ENCODE measurements around the gene GRPR.
"Not testable (repeated sequence)": the region's sequence is repeated elsewhere in the genome, so short reads cannot be mapped to it uniquely, and the experiment has no call there.

GRPR gene

DNA sequence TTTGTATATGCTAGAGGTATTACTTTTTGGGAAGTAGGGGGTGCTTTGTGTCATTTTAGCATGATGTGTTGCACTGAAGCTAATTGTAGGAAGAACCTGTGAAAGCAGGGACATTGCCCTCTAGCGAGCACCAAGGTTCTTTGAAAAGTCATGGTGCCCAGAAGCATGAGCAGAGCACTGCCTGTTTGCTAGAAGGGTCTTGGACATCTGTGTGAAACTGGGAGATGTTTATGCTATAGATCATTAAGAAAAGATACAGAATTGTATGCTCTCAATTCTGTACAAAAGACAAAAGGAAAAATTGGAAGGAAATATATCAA, 14.7 kb downstream of the GRPR start:
- no peak for DNase-seq

DNA sequence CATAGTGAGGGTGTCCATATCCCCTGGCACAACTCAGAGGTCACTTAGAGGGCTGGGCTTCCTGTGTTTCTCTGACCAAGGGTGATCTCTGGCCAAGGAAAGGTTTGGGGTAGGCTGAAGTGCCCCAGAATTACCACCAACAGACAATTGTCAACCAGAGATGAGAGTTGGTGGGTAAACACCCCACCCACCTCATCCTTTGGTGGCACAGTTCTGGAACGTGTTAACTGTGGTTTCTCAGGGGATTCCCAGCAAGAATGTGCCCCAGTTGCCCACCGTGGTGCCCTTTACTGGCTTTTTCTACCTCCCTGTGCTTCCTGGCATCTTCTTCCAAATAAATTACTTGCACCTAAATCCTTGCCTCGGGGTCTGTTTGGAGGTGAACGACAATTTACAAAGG, 17.1 kb downstream of the GRPR start:
- DNase-seq: no peak

DNA sequence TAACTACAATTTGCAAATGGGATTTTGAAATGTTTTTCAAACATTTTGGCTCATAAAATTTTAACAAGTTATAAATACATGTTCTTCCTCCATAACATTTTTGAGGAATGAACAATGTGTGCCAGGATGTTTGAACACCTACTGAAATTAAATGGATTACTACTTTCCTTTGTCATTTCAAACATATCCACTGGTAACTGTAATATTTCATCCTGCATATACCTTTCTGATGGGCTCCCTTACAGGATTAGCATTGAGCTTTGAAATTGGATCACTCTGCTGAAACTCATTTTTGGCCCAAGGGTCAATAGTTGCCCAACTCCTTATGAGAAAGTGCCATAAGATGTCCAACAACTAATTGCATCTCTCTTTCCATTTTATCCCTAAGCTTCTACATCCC, 17.6 kb downstream of the GRPR start:
- DNase-seq: no peak

- no peak for DNase-seq
Observed at GRCh38 chrX:16141422-16142245, 18.3 kb downstream of the GRPR start.

- DNase-seq: no peak
Observed at GRCh38 chrX:16142246-16142558, 18.8 kb downstream of the GRPR start.

DNA sequence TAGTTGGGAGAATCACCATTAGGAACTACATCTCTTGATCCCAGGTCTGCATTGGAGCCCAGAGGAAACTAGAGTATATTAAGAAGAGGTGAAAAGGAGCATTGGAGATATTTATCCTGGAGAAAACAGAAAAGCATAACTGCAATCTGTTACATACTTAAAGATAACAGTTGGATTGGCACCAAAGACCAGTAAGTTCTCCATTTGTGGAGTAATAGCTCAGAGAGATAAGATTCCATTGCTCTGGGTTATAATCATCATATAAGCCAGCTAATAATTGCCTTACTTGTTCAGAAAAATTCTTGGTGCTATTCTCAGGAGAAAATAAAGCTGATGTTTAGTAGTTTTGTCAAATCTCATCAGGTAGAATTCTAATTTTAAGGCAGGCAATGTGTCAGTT, 20.6 kb downstream of the GRPR start:
- DNase-seq: no peak

- no peak for DNase-seq
Observed at GRCh38 chrX:16144420-16144819, 21.1 kb downstream of the GRPR start.

GRCh38 chrX:16145093-16145492, 21.7 kb downstream of the GRPR start:
- not testable (repeated sequence) for DNase-seq

- DNase-seq: no peak
Observed at GRCh38 chrX:16145656-16146055, 22.3 kb downstream of the GRPR start.

DNA sequence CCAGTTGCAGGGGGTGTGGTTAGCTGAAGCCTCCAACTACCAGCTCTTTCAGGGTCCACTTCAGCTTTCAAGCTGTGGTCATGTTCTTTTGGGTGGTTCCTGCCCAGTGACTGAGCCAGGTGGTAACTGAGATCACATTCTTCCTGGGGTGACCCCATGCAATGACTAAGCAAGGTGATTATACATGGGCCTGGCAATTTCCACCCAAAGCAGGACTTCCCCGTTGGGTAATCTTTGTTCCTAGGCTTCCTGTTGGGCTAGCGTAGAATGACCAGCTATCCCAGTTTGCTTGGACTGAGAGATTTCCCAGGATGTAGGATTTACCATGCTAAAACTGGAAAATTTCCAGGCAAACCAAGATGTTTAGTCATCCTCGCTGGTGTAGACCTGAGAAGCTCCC, 25.5 kb downstream of the GRPR start:
- no peak for DNase-seq

- DNase-seq: no peak
Observed at GRCh38 chrX:16155581-16156096, 32.3 kb downstream of the GRPR start.

DNA sequence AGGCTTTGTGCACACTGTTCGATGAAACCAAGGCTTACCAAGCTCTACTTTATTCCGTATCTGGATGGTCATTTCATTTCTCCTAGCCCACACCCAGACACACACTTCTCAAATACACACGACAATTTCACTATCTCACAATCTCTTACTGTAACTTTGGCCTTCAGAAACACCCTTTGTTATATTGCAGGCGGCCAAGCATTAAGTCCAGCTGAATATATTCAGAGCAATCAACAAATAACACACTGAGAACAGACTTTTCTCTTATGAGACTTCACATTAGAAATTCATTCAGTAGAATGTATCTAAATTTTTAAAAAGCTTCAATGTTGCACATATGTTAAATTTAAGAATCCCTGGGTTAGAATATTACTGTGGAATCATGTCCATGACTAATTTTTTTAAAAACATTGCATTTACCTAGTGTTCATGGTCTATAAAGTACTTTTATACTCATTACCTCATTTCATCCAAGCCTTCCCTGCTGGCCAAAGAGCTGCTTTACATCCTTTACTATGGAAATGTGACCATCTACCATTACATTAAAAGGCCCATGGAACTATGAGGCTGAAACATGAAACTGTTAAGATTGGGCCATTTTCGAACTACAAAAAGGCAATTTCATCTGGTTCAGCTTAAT, 33.4 kb downstream of the GRPR start:
- no peak for DNase-seq

- no peak for DNase-seq
Observed at GRCh38 chrX:16160729-16161128, 37.4 kb downstream of the GRPR start.

- not testable (repeated sequence) for DNase-seq
Observed at GRCh38 chrX:16161173-16161572, 37.8 kb downstream of the GRPR start.

GRCh38 chrX:16162391-16162790, 39.0 kb downstream of the GRPR start:
- no peak for DNase-seq

DNA sequence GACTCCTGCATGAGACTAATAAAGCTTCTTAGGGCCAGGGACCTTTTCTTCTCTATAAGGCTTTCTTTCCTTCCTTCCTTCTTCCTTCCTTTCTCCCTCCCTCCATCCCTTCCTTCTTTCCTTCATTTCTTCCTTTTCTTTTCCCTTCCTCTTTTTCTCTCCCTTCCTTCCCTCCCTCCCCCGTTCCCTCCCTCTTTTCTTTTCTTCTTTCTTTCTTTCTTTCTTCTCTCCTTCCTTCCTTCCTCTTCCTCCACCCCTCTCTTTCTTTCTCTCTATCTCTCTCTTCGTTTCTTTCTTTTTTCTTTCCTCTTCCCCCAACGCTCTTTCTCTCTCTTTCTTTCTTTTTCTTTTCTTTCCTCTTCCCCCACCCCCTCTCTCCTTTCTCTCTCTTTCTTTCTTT, 41.4 kb downstream of the GRPR start:
- DNase-seq: no peak

DNA sequence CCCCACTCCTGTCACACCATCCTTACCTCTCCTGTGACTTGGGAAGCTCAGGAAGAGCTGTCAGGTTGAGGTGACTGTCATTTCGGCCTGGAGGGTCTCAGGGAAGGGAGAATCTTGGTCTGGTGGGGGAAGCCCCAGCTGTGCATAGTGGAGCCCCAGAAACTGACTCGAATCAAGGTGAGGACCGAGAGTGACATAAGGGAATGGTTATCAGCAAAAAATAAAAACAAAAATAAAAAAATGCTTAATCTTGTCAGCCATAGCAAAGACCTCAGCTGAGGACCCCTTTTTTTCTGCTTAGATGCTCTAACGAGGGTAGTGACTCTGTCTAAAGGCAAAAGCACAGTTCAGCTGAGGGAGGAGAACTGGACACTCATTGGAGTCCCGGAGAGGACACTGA, 43.8 kb downstream of the GRPR start, which contains the start of gene MAGEB17:
TSS of gene MAGEB17 (plus strand) at position 301 of the 400 bp plus-strand sequence. CDS start 2,902 bp downstream, outside the sequence.
- no peak for DNase-seq

DNA sequence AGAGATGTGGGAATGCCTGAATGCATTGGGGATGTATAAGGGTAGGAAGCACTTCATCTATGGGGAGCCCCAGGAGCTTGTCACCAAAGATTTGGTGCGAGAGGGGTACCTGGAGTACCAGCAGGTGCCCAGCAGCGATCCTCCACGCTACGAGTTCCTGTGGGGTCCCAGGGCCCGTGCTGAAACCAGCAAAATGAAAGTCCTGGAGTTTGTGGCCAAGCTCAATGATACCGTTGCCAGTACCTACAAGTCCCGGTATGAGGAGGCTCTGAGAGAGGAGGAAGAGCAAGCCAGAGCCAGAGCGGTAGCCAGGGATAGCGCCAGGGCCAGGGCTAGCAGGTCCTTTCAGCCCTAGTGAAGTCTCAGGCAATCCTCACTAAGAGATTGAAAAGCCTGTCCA, 47.7 kb downstream of the GRPR start:
- no peak for DNase-seq

GRCh38 chrX:16171944-16172343, 48.6 kb downstream of the GRPR start:
- DNase-seq: no peak

GRCh38 chrX:16172391-16172790, 49.0 kb downstream of the GRPR start:
- DNase-seq: no peak

DNA sequence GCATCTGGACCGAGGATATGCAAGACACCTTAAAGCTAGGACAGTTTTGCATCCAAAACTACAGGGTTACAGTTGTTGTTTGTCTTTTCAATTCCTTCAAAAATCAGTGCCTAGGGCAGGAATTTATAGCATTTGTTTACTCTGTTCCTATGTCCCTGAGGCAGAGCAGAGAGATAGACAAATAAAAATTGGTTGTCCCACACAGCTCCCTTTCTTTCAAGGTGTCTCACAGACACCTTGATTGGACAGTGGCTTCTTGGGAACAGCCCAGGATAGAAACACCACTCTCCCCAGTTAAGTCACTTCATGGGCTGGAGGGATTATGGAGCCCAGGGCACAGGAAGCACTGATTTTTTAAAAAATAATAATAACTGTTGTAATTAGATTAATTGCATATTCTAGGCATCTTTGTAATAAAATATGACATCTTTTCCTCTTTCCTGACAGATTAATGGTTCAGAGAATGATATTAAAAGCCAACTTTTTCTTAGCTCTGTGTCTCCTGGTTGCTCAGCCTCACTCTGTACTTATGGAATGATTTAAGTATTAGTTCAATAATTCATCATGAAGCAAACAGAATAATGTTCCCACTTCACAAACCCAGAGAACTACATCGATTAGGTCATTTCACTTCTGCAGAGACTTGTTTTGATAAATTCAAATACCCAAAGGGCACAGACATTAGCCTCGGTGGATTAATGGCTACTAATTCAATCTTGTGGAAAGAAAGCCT, 52.1 kb downstream of the GRPR start:
- no peak for DNase-seq

GRCh38 chrX:16177260-16177659, 53.9 kb downstream of the GRPR start:
- no peak for DNase-seq

GRCh38 chrX:16183843-16184242, 60.5 kb downstream of the GRPR start:
- DNase-seq: not testable (repeated sequence)

- no peak for DNase-seq
Observed at GRCh38 chrX:16185725-16186136, 62.4 kb downstream of the GRPR start.

All from stimulated activated naive CD4-positive, alpha-beta T cell treated with Interleukin-2 at 50 U/mL for 16 hours (primary cell).